Upper lobe of right lung (tissue), 1 donor: ENCODE data around the gene LRRC38. TPM values are rescaled to one million over a fixed set of nuclear protein-coding genes. Genes with fewer than 3 reads are reported as not detected.
A peak's percentile ranks its signal among the peaks of the same experiment; 100 is the strongest.
"Not testable (repeated sequence)": the region's sequence is repeated elsewhere in the genome, so short reads cannot be mapped to it uniquely, and the experiment has no call there.

Experiments used
- ATAC-seq: fragments of 200-7000 bp; cut with Tn5 transposase; one replicate; pipeline ENCODE4 v1.9.1; 2020; ENCODE audit warnings: mild to moderate bottlenecking, moderate library complexity
- DNase-seq: peaks from one replicate; pipeline ENCODE4 v3.0.0-alpha.2; 2020
- H3K27ac ChIP-seq: fragments of 200-600 bp; one replicate; pipeline ENCODE4 v1.8.0; 2022
- H3K27me3 ChIP-seq: fragments of 200-600 bp; one replicate; pipeline ENCODE4 v1.8.0; 2022; ENCODE audit warnings: mild to moderate bottlenecking
- H3K36me3 ChIP-seq: fragments of 200-600 bp; one replicate; pipeline ENCODE4 v1.8.0; 2022
- H3K4me1 ChIP-seq: fragments of 200-600 bp; one replicate; pipeline ENCODE4 v1.8.0; 2022
- H3K4me3 ChIP-seq: fragments of 200-600 bp; one replicate; pipeline ENCODE4 v1.8.0; 2022; ENCODE audit warnings: mild to moderate bottlenecking
- H3K9me3 ChIP-seq: fragments of 200-600 bp; one replicate; pipeline ENCODE4 v1.8.0; 2022
- CTCF ChIP-seq: fragments of 200-600 bp; IDR thresholded peaks from one replicate; pipeline ENCODE4 v1.8.0; 2022; ENCODE audit warnings: antibody characterized with exemption
- intact Hi-C: fragments of 100-400 bp; cut with DNase I; formaldehyde crosslinking; loops from one replicate; pipeline ENCODE4 v1.11.0; 2022
- long read RNA-seq: library from polyadenylated mRNA; unstranded; transcript quantifications from one replicate; pipeline ENCODE4 v2.0.0, GENCODE V29; 2021
- total RNA-seq: library from RNA; stranded (reverse); fragmentation: NEBNext Ultra II Directional; extraction: Animal tissue kit (Norgen Biotek cat#: 25700); gene quantifications from one replicate; pipeline ENCODE4 v1.2.1, GENCODE V29; 2021
- donor health status: DM: no; HTN: yes; CAD: no; lungs with severe emphysema.

Gene LRRC38
- 0.17 TPM for total RNA-seq
- long read RNA-seq, partial matches to known transcripts, result 0 of 1 reads
- long read RNA-seq, other reads (novel, unspliced or antisense), result 0 of 1 reads

GRCh38 chr1:13513895-13514546 lies at the start of gene LRRC38:
LRRC38 (minus strand) TSS chr1:13514003; CDS start chr1:13513593, 410 bp downstream.
- DNase-seq, result no peak
- no peaks in the 10 kb centered on the region for H3K36me3 ChIP-seq
- peak; percentile 31 for ATAC-seq
- H3K27ac ChIP-seq, result no peak within 1 kb of the TSS
- peaks cover 77% of the 10 kb centered on the region for H3K27me3 ChIP-seq
- no peak within 1 kb of the TSS for H3K4me3 ChIP-seq
- no peaks in the 10 kb centered on the region for H3K4me1 ChIP-seq
- intact Hi-C loops, result no loop called here
- no peaks in the 10 kb centered on the region for H3K9me3 ChIP-seq
- TF ChIP-seq CTCF, result no peak

- H3K9me3 ChIP-seq, intact Hi-C loops, H3K27me3 ChIP-seq, H3K4me3 ChIP-seq, ATAC-seq, DNase-seq, H3K4me1 ChIP-seq, H3K36me3 ChIP-seq, H3K27ac ChIP-seq: not testable (repeated sequence)
Measured at GRCh38 chr1:13562981-13563380, 49.2 kb upstream of the LRRC38 start.

GRCh38 chr1:13560541-13560940 lies 46.7 kb upstream of the LRRC38 start:
- Histone ChIP-seq H3K9me3 (no peaks in the 10 kb centered on the region), H3K27ac (no peak overlapping the region), H3K36me3 (no peaks in the 10 kb centered on the region), H3K4me1 (no peaks in the 10 kb centered on the region), H3K4me3 (no peak overlapping the region), H3K27me3 (peaks cover 4% of the 10 kb centered on the region)
- ATAC-seq (no peak), DNase-seq (no peak)
- TF ChIP-seq CTCF, result no peak
- intact Hi-C loops, result no loop called here

- no peaks in the 10 kb centered on the region for H3K36me3 ChIP-seq
- TF ChIP-seq CTCF, result no peak
- no peak overlapping the region for H3K27ac ChIP-seq
- H3K4me1 ChIP-seq, result no peaks in the 10 kb centered on the region
- ATAC-seq (no peak), DNase-seq (no peak)
- H3K9me3 ChIP-seq, result no peaks in the 10 kb centered on the region
- peaks cover 4% of the 10 kb centered on the region for H3K27me3 ChIP-seq
- H3K4me3 ChIP-seq, result no peak overlapping the region
- intact Hi-C loops, result no loop called here
Measured at GRCh38 chr1:13556224-13556764, 42.5 kb upstream of the LRRC38 start.

GRCh38 chr1:13554798-13555197 lies 41.0 kb upstream of the LRRC38 start:
- DNase-seq (no peak), ATAC-seq (no peak)
- H3K36me3 ChIP-seq, result no peaks in the 10 kb centered on the region
- intact Hi-C loops, result no loop called here
- no peaks in the 10 kb centered on the region for H3K4me1 ChIP-seq
- H3K9me3 ChIP-seq, result no peaks in the 10 kb centered on the region
- H3K4me3 ChIP-seq, result no peak overlapping the region
- H3K27me3 ChIP-seq, result peaks cover 4% of the 10 kb centered on the region
- H3K27ac ChIP-seq, result no peak overlapping the region
- no peak for TF ChIP-seq CTCF

- H3K4me3 ChIP-seq, result no peak overlapping the region
- H3K4me1 ChIP-seq, result no peaks in the 10 kb centered on the region
- H3K27ac ChIP-seq, result no peak overlapping the region
- H3K27me3 ChIP-seq, result no peaks in the 10 kb centered on the region
- no peak for ATAC-seq
- H3K36me3 ChIP-seq, result no peaks in the 10 kb centered on the region
- no peak for TF ChIP-seq CTCF
- no peak for DNase-seq
- no peaks in the 10 kb centered on the region for H3K9me3 ChIP-seq
- intact Hi-C loops, result no loop called here
Measured at GRCh38 chr1:13550663-13551062, 36.9 kb upstream of the LRRC38 start.
